NCI-H510A treated with DMSO at 0.1 percent for 48 hours (cell line): ENCODE measurements around the gene TCHH.
"Not testable (repeated sequence)": the region's sequence is repeated elsewhere in the genome, so short reads cannot be mapped to it uniquely, and the experiment has no call there.

Experiments
- DNase-seq: peaks from one replicate; lab custom pipeline; 2025; lab: John Stamatoyannopoulos, UW

The TCHH gene

GRCh38 chr1:152115344-152115743, at the start of gene TCHH:
TSS of gene TCHH (minus strand) at chr1:152115444. CDS start at chr1:152114080, 1,364 bp downstream.
- no peak for DNase-seq

DNA sequence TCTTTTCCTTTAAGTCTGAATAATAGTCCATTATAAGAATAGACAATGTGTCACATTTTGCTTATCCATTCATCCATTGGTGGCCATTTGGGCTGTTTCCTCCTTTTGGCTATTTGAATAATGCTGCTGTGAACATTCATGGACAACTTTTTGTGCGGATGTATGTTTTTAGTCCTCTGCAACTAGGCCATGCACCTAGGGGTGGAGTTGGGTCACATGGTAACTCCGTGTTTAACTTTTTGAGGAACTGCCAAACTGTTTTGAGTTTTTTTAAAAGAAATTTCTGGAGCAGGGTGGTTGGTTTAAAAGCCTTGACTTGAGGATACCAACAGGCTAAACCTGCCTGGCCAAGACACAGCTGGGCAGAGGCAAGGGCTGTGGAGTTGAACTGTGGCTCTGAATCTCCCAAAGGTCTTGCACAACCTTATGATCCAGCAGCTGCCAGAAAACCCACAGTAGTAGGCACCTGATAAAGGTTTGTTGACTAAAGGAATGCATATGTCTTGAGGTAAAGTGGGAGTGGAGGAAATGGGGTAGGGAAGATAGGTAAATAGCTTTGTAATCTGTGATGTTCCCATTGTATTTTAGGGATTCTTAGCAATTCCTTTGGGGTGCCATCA, 49.4 kb upstream of the TCHH start:
- DNase-seq = no peak

DNA sequence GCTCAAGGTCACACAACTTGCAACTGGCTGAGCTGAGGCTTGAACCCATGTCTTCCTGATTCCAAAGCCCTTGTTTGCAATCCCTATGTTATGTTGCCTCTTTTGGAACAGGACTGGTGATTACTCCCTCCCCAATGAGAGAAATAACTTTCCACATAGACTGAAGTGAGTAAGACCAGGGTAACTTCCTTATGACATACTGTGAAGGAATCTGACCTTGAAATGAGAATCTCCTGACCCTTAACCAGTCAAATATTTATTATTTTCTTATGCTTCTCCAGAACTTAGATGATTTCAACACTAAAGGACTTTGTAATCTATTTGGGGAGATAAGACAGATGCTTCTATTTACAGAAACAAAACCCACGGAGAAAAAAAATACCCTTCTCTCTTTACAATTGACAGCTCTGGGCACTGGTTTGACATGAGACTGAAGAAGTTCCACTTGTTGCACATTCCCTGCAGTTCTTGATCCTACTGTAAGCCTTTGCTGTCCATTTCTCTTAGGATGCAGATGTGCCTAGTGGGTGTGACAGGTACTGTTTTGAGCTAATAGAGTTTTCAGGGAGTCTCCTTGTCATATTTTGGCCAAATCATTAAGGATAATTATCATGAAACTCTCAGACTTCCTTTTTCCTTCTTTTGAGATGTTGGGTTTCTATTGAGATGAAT, 47.7 kb upstream of the TCHH start:
- DNase-seq = no peak

- DNase-seq = no peak
Measured at GRCh38 chr1:152160576-152160975, 45.3 kb upstream of the TCHH start.

- DNase-seq = no peak
Measured at GRCh38 chr1:152159144-152159543, 43.9 kb upstream of the TCHH start, which contains the start of gene RPTN. TSS of gene RPTN (minus strand) at chr1:152159228. CDS start at chr1:152157889, 1,339 bp downstream.

DNA sequence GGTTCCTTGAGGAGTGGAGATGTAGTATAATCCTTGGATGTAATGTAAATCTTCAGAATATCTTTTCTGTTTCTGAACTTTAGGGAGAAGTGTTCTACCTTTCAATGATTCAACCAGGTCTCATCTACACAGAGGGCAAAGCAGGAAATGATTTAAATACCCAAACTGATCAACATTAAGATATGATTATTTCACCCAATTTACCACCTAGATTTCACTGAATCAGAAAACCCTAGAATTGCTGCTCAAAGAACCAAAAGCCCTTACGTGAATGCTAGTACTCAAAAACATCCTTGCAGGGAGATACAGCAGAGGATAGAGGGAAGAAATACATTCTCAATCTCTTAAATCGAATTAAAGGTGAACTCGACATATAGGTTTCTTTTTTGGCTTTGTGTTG, 38.8 kb upstream of the TCHH start:
- no peak for DNase-seq

- DNase-seq = no peak
Measured at GRCh38 chr1:152151646-152152045, 36.4 kb upstream of the TCHH start.

- DNase-seq = no peak
Measured at GRCh38 chr1:152148981-152149380, 33.7 kb upstream of the TCHH start.

DNA sequence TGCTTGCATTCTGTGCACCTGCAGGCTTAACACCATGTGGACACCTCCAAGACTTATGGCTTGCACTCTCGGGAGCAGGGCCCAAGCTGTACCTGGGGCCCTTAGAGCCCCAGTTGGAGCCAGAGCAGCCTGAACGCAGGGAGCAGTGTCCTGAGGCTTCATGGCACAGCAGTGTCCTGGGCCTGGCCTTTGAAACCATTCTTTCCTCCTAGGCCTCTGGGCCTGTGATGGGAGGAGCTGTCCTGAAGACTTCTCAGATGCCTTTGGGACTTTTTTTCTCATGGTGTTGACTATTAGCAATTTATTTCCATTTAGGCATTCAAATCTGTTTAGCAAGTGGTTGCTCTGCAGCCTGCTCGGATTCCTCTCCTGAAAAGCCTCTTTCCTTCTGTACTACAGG, 32.8 kb upstream of the TCHH start:
- DNase-seq = no peak

- DNase-seq = no peak
Measured at GRCh38 chr1:152145769-152146168, 30.5 kb upstream of the TCHH start.

GRCh38 chr1:152144674-152145183, 29.5 kb upstream of the TCHH start:
- not testable (repeated sequence) for DNase-seq

GRCh38 chr1:152143150-152143887, 28.1 kb upstream of the TCHH start:
- DNase-seq = no peak

DNA sequence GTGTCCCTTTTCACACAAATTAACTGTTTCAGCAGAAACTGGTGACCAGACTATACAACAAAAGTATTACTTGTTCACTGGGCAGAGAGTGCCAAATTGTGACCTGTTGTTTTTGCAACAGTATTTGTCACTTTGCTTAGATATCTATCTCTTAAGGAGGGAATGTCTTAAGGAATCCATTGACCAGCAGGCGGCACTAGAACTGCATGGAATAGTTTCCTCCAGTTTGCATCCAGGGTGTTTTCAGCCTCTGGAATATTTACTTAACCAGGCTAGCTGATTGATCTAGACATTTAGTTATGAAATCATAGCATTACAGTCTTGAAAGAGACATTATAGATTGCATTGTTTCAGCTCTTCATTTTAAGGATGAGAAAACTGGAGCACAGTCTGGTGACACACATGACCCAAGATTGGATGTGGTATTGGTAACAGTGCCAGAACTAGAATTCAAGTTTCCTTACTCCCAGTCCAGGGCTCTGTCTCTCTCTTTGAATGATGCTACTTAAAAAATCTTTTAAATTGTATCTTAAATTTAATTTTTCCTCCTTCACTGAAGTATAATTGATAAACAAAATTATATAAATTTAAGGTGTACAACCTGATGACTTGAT, 26.8 kb upstream of the TCHH start:
- no peak for DNase-seq

- DNase-seq = no peak
Measured at GRCh38 chr1:152137215-152137614, 22.0 kb upstream of the TCHH start.

DNA sequence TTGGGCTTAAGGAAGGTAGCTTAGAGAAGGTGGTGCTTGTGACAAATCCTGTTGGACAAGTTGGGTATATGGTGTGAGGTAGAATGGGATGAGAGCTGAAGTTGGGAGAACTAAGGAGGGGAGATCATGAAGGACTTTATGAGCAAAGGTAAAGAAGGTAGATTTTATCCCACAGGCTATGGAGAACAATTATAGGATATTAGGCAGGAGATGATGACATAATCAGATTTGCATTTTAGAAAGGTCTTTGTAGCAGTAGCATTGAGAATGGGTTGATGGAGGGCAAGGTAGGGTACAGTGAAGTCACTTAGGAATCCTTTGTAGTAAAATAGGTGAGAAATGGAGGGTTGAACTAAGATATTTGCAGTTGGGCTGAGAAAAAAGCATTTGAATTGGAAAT, 14.9 kb upstream of the TCHH start:
- DNase-seq = no peak

DNA sequence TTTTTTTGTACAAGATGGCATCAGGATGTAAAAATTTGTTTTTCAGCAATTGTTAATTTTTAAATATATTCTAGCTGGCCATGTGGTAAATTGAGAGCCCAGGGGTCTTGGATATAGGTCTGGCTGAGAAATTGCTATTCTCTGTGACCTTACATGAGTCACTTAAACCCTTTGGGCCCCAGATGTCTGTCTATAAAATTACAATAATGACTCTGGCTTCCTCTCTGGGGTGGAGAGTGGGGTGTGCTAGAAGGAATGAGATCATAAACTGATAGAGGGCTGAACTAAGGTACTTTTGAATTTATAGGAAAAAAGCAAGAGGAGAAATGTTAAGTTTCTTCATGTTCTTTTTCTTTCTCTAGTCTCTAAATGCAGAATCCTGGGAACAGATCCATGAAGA, 12.4 kb upstream of the TCHH start:
- no peak for DNase-seq

DNA sequence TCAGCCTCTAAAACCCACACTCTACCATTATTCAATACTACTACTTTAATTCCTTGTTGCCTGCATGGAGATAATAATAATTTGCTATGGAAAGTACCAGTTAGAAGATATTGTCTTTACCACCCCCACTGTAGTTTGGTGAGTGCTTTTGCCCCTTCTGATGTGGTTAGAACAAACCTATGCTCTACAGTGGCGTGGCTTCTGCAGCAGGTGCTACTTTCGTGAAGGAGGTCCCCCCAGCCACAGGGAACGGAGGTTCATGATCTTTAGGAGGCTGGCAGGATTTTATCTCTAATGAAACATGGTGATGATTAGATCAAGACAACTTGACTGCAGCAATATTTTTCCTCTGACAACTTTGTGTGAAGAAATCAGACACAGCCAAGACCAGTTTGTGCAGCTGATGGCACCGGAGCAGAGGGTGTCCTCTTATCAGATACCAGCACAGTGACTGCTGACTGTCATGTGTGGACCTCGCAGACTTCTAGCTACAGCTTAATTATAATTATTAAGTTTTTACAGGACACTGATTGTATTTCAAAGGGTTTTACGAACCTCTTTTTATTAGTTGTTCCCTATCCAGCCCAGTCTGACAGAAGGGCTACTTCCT, 10.7 kb upstream of the TCHH start:
- DNase-seq = no peak

GRCh38 chr1:152118915-152119314, 3.7 kb upstream of the TCHH start:
- no peak for DNase-seq

DNA sequence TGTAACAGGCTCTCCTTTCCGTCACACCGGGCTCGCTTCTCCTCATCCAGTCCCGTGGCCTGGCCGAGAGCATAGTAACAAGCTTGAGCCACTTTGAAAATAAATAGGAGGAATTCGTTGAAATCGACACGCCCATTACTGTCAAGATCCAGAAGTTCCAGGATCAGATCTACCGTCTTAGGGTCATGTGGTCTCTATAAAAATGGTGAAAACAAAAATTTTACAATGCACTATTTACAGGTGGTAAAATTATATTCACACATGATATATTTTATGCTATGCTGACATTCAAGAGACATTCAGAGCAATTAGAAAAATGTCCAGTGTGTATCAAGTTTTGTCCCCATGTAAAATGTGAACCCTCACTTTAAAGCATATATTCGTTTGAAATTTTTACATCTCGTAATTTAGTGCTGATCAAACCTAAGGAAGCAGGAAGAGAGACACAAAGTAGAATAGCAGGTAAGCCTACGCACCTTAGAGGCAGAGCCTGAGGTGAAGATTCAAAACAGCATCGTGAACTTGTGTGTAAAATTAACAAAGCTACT, 2.3 kb downstream of the TCHH start:
- no peak for DNase-seq

GRCh38 chr1:152112101-152112884, 3.0 kb downstream of the TCHH start:
- DNase-seq = no peak

GRCh38 chr1:152111515-152111968, 3.7 kb downstream of the TCHH start:
- DNase-seq = no peak
